AG09319 (cell line): ENCODE data around the gene KRT71.

Experiments
- DNase-seq: peaks from one replicate; pipeline ENCODE4 v3.0.0-alpha.2; 2010; ENCODE audit warnings: low read depth; ENCODE audit errors: extremely low read depth
- TF ChIP-seq, protein P1 (sequence below): IDR thresholded peaks from 2 replicates; pipeline ENCODE4 v1.5.1; 2011; ENCODE audit warnings: low read depth, mild to moderate bottlenecking, inconsistent platforms, low read length, moderate library complexity

The KRT71 gene

DNA sequence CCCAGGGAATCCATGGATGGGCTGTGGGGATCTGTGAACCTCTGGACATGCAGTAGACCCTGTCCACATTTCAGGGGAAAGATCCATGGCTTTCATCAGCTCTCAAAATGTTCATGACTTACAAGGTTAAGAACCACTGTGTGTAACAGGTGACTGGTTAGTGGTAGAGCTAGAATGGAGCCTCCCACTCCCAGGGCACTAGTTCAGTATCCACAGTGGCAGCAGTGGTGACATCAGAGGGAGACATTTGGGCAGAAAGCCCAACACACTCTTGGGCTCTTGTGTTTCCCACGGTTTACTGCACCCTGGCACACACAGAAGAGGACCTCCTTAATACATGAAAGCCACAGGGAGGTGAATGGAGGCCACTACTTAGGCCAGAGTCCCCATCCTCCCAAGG lies 11.6 kb upstream of the KRT71 start:
- TF ChIP-seq, protein P1, sequence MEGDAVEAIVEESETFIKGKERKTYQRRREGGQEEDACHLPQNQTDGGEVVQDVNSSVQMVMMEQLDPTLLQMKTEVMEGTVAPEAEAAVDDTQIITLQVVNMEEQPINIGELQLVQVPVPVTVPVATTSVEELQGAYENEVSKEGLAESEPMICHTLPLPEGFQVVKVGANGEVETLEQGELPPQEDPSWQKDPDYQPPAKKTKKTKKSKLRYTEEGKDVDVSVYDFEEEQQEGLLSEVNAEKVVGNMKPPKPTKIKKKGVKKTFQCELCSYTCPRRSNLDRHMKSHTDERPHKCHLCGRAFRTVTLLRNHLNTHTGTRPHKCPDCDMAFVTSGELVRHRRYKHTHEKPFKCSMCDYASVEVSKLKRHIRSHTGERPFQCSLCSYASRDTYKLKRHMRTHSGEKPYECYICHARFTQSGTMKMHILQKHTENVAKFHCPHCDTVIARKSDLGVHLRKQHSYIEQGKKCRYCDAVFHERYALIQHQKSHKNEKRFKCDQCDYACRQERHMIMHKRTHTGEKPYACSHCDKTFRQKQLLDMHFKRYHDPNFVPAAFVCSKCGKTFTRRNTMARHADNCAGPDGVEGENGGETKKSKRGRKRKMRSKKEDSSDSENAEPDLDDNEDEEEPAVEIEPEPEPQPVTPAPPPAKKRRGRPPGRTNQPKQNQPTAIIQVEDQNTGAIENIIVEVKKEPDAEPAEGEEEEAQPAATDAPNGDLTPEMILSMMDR: no peak
- DNase-seq: no peak

DNA sequence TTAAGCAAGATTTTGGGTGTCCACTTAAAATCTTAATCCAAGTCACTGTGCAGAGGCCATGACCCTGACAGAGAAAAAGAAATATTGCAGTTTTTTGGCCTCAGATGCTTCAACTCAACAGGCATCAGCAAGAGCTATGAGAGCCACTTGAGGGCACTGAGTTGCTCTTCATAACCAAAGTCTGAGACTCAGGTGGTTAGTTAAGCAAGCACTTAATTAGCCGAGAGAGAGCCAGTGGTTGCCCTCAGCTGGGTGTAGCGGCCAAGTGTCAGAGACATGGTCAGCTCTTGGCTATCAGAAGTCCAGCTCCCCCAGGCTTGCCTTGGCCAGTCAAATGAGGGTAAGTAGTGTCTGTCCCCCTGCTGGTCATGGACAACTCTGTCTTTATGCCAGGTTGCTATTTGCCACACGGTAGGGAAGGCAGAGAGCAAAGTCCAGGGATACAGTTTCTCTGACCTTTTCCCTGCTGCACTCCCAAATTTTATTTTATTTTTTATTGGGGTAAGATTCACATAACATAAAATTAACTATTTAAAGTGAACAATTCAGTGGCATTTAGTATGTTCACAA lies 9.0 kb upstream of the KRT71 start:
- no peak for DNase-seq
- TF ChIP-seq, protein P1: no peak; the same call in 1 of the 2 replicates

DNA sequence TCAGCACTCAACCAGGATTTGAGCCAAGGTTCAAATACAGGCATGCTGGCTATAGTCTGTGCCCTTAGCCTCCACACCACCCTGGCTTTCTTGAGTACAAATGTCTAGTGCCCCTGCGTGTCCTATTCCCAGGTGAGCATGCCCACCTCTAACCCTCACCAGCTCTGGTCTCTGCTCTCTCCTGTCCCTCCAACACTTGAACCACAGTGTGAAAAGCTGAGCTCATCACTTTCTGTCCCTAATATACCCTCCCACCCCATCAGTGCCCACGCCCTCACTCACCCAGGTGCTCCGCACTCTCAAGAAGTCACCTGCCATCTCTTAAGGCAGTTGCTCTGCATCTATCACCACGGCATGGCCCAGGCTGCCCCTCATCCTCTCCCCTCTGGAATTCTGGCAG lies 7.0 kb upstream of the KRT71 start:
- TF ChIP-seq, protein P1: no peak
- DNase-seq: no peak

DNA sequence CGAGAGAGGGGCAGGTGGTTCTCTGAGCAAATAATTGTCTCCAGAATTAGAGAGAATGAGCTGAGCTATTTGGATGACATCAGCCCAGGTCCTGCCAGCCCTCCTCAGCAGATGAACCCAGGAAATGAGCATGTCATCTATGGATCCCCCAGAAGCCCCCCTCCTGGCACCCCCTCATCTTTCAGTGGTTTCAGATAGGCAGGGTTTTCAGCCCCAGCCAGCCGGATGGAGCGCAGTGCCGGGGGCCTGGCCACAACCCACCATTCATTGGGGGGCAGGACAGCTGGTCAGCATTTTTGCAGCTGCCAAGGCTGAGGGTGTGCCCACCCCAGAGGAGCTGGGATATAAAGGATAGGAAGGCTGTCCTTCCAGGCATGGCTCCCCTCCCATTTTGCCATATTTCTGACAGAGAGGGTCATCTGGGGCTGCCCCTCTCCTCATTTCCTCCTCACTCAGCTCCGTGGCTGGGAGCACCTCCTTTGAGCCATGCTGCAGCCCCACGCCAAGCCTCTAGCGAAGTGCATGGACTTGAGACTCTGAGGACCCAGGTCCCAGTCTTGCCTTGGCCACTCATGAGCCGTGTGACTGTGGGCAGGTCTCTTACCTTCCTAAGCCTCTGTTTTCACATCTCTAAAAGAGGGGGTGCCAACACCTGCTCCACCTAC lies 6.0 kb upstream of the KRT71 start:
- DNase-seq: no peak
- TF ChIP-seq, protein P1: no peak

DNA sequence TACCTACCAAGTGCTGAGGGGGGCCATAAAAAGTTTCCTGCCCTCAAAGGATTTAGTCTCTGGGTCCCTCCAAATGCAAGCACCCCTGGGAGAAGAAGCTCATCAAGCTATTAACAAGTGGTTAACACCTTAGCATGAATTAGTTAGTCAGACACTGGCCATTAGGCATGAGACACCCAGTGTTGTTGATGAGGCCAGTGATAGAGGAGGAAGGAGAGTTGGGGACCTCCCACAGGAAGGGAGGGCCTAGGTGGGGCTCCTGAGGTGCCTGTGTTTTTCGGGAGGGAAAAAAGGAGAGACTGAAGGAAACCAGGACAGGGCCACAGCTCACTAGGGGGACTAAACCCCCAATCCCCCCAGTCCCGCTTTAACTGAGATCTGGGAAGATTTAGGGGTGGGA lies 4.5 kb upstream of the KRT71 start:
- TF ChIP-seq, protein P1: no peak
- no peak for DNase-seq

DNA sequence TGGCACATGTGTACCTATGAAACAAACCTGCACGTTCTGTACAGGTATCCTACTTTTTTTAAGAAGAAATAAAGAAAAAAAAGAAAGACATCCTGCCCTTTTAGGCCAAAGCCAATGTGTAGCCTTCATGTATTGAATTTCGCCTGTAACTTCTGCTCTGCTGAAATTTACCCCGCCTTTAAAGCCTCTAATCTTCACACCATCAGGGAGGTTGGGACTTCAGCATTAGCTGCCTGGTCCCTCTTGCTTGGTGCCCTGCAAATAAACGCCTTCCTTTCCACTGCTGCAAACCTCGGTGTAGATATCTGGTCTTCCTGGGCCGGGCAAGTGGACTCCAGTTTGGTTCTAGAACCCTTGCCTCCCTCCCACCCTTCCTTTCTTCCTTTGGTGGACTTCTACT lies 2.6 kb upstream of the KRT71 start:
- no peak for DNase-seq
- TF ChIP-seq, protein P1: no peak

DNA sequence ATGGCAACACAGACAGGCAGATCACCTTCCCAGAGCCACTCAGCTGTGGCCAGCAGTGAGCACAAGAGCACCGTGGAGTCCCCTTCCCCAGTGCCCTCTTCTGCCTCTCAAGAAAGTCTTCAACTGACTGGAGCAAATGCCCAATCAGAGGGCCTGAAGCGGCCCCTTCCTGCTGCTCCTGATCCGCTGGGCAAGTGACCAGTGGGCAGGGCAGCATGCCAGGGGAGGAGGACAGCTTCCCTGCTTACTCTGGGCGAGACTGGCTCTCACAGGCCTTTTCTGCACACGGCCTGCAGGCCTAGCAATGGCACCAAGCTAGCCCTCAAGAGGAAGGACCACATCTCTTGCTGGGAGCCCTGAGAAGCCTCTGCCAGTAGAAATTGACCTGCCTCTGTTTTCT lies 890 bp downstream of the KRT71 start:
- TF ChIP-seq, protein P1: no peak
- DNase-seq: no peak
